Thyroid gland (tissue), 4 donors: ENCODE measurements around the gene RGS4. TPM values are rescaled to one million over a fixed set of nuclear protein-coding genes. Genes with fewer than 3 reads are reported as not detected.

Experiments used
- DNase-seq, 2 donors: peaks; one replicate each; pipeline ENCODE4 v3.0.0-alpha.2; 2019
- H3K27ac ChIP-seq, 3 donors: fragments of 200-600 bp; sonication (generic); 1 replicate in 2 of 3; 2 replicates in 1 of 3; pipeline ENCODE4 v1.5.1; 2016 to 2019; ENCODE audit warnings: mild to moderate bottlenecking in 1 of 3, moderate library complexity in 1 of 3
- H3K27me3 ChIP-seq: fragments of 200-600 bp; sonication (generic); one replicate; pipeline ENCODE4 v1.5.1; 2019
- H3K36me3 ChIP-seq, 2 donors: fragments of 200-600 bp; sonication (generic); one replicate each; pipeline ENCODE4 v1.5.1; 2016 to 2019
- H3K4me1 ChIP-seq, 2 donors: fragments of 200-600 bp; sonication (generic); one replicate each; pipeline ENCODE4 v1.5.1; 2017 to 2019
- H3K4me3 ChIP-seq, 3 donors: fragments of 200-600 bp; sonication (generic); replicated peaks in 1 of 3; 1 replicate in 2 of 3; 2 replicates in 1 of 3; pipeline ENCODE4 v1.5.1; 2016; ENCODE audit warnings: mild to moderate bottlenecking in 1 of 3
- H3K9me3 ChIP-seq: fragments of 200-600 bp; sonication (generic); one replicate; pipeline ENCODE4 v1.5.1; 2017
- POLR2A ChIP-seq, 2 donors: fragments of 450-650 bp; IDR thresholded peaks; one replicate each; pipeline ENCODE4 v1.6.1; 2017; ENCODE audit warnings: antibody characterized with exemption in 2 of 2, mild to moderate bottlenecking in 2 of 2, moderate library complexity in 1 of 2
- WGBS, 2 donors: methylation state at CpG; one replicate each; pipeline ENCODE4 v1.1.5; 2017; 5-methylcytosine and 5-hydroxymethylcytosine counted together
- intact Hi-C: fragments of 100-400 bp; cut with DNase I; formaldehyde crosslinking; loops from one replicate; pipeline ENCODE4 v1.15.1; 2023
- total RNA-seq, 4 donors: library from RNA; depleted of rRNA; stranded (reverse); fragments of >200 nt; gene quantifications; one replicate each; pipeline ENCODE4 v1.2.3, GENCODE V29; 2016
- TF ChIP-seq, protein P1 (sequence below), 6 experiments: fragments of 200-600 bp in 3 of 6; fragments of 450-650 bp in 3 of 6; sonication (generic) in 3 of 6; IDR thresholded peaks; one replicate each; pipeline ENCODE4 v1.5.1; 2016 to 2019; ENCODE audit warnings: antibody characterized with exemption in 6 of 6, mild to moderate bottlenecking in 2 of 6, inconsistent platforms in 1 of 6, moderate library complexity in 1 of 6

The RGS4 gene
- total RNA-seq, 4 donors from 2014 or later: 1.8 to 10.5 (median 3.7) TPM

DNA sequence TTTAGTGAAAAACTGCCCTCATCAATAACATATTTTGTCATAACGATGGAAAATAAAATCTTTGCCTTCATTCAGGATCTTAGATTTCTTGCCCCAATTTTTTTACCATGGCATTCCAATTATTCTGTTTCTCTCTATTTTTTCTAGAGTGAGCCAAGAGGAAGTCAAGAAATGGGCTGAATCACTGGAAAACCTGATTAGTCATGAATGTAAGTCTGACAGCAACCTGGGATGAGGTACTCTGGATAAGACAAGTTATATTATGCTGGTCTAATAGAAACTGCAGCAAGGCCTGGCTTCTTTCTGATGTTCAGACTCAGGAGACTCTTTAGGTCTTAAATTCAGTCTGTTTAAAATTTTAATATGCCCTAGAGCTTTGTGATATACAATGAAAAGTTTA is 3.5 kb downstream of the RGS4 start:
- Histone ChIP-seq H3K27me3 (peaks cover 5% of the 10 kb centered on the region), H3K36me3 (no peaks in the 10 kb centered on the region), H3K4me3 (no peak overlapping the region), H3K4me1 (no peaks in the 10 kb centered on the region), H3K27ac (no peak overlapping the region), H3K9me3 (no peaks in the 10 kb centered on the region)
- TF ChIP-seq POLR2A (IDR thresholded peaks at IDR 0.05): no peak
- TF ChIP-seq, protein P1, sequence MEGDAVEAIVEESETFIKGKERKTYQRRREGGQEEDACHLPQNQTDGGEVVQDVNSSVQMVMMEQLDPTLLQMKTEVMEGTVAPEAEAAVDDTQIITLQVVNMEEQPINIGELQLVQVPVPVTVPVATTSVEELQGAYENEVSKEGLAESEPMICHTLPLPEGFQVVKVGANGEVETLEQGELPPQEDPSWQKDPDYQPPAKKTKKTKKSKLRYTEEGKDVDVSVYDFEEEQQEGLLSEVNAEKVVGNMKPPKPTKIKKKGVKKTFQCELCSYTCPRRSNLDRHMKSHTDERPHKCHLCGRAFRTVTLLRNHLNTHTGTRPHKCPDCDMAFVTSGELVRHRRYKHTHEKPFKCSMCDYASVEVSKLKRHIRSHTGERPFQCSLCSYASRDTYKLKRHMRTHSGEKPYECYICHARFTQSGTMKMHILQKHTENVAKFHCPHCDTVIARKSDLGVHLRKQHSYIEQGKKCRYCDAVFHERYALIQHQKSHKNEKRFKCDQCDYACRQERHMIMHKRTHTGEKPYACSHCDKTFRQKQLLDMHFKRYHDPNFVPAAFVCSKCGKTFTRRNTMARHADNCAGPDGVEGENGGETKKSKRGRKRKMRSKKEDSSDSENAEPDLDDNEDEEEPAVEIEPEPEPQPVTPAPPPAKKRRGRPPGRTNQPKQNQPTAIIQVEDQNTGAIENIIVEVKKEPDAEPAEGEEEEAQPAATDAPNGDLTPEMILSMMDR (IDR thresholded peaks at IDR 0.05): no peak
- no peak for DNase-seq
- intact Hi-C loops: no loop called here
- 90 to 95% methylated on average over 1 of the region's 1 CpG for WGBS, 2 donors

DNA sequence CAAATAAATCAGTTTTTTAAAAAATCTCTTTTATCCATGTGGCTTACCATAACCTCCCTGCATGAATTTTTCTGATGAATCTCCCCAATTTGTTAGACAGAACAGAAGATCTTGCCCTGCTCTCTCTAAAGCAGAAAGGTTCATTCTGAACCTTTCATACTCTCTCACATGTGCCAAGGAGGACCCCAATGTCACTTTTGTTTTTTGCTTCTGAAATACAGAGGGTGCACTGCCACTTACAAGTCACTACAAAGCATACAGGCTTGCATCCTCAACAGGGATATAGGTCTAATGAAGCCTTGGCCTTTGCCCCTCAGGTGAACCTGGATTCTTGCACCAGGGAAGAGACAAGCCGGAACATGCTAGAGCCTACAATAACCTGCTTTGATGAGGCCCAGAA is 4.8 kb downstream of the RGS4 start:
- Histone ChIP-seq H3K9me3 (no peaks in the 10 kb centered on the region), H3K36me3 (no peaks in the 10 kb centered on the region), H3K27ac (no peak overlapping the region), H3K4me3 (no peak overlapping the region), H3K4me1 (no peaks in the 10 kb centered on the region), H3K27me3 (peaks cover 5% of the 10 kb centered on the region)
- WGBS, 2 donors: 100% methylated on average over 1 of the region's 1 CpG
- intact Hi-C loops: no loop called here
- no peak for DNase-seq
- no peak for TF ChIP-seq POLR2A (IDR thresholded peaks at IDR 0.05)
- TF ChIP-seq, protein P1 (IDR thresholded peaks at IDR 0.05): no peak

DNA sequence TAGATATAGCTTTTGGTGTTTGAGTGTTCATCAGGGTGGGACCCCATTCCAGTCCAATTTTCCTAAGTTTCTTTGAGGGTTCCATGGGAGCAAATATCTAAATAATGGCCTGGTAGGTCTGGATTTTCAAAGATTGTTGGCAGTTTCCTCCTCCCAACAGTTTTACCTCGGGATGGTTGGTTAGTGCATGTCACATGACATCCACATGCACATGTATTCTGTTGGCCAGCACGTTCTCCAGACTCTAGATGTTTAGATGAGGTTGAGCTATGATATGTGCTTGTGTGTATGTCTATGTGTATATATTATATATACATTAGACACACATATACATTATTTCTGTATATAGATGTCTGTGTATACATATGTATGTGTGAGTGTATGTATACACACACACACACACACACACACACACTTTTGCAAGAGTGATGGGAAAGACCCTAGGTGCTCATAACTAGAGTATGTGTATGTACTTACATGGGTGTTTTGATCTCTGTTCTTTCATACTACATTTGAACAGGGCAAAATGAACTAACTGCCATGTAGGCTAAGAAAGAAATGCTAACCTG is 5.6 kb downstream of the RGS4 start:
- TF ChIP-seq, protein P1 (IDR thresholded peaks at IDR 0.05): no peak
- TF ChIP-seq POLR2A (IDR thresholded peaks at IDR 0.05): no peak
- no peak overlapping the region for H3K4me3 ChIP-seq
- DNase-seq: no peak
- H3K27ac ChIP-seq: no peak overlapping the region
- no peaks in the 10 kb centered on the region for H3K36me3 ChIP-seq
- peaks cover 1% of the 10 kb centered on the region for H3K27me3 ChIP-seq
- H3K4me1 ChIP-seq: no peaks in the 10 kb centered on the region
- WGBS, 2 donors: 78 to 93% methylated on average over 2 of the region's 2 CpGs
- intact Hi-C loops: no loop called here
- no peaks in the 10 kb centered on the region for H3K9me3 ChIP-seq

DNA sequence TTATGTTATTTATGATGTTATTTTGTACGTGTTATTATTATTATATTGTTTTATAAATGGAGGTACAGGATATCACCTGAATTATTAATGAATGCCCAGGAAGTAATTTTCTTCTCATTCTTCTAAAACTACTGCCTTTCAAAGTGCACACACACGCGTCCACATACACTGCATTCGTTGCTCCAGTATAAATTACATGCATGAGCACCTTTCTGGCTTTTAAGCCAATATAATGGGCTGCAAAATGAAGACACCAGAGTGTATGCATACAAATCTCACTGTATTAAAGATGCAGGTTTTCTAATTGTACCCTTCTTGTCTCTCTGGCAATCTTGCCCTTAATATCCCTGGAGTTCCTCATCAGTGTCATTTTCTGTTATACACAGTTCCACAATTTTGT is 6.9 kb downstream of the RGS4 start:
- 82 to 83% methylated on average over 4 of the region's 4 CpGs for WGBS, 2 donors
- no peaks in the 10 kb centered on the region for H3K9me3 ChIP-seq
- intact Hi-C loops: no loop called here
- no peaks in the 10 kb centered on the region for H3K27me3 ChIP-seq
- H3K4me1 ChIP-seq: no peaks in the 10 kb centered on the region
- H3K36me3 ChIP-seq: no peaks in the 10 kb centered on the region
- H3K27ac ChIP-seq: no peak overlapping the region
- DNase-seq: no peak
- TF ChIP-seq, protein P1 (IDR thresholded peaks at IDR 0.05): no peak
- no peak for TF ChIP-seq POLR2A (IDR thresholded peaks at IDR 0.05)
- H3K4me3 ChIP-seq: no peak overlapping the region

DNA sequence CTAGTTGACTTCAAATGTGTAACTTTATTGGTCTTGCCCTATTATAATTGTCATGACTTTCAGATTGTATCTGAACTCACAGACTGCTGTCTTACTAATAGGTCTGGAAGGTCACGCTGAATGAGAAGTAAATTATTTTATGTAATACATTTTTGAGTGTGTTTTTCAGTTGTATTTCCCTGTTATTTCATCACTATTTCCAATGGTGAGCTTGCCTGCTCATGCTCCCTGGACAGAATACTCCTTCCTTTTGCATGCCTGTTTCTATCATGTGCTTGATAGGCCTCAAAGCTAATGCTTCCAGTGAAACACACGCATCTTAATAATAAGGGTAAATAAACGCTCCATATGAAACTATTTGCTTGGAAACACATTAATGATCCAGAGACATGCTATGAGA is 7.3 kb downstream of the RGS4 start:
- intact Hi-C loops: no loop called here

More for the DNA sequence above, 7.3 kb downstream of the RGS4 start:
- no peaks in the 10 kb centered on the region for H3K36me3 ChIP-seq
- H3K27me3 ChIP-seq: no peaks in the 10 kb centered on the region
- H3K9me3 ChIP-seq: no peaks in the 10 kb centered on the region
- 95 to 96% methylated on average over 3 of the region's 3 CpGs for WGBS, 2 donors
- H3K4me3 ChIP-seq: no peak overlapping the region
- TF ChIP-seq POLR2A (IDR thresholded peaks at IDR 0.05): no peak
- TF ChIP-seq, protein P1 (IDR thresholded peaks at IDR 0.05): no peak
- no peak overlapping the region for H3K27ac ChIP-seq
- no peak for DNase-seq
- H3K4me1 ChIP-seq: no peaks in the 10 kb centered on the region
